GM21786 (cell line): ENCODE results near the gene EFNB1.

ENCODE experiments used
- ATAC-seq: cut with Tn5 transposase; IDR thresholded peaks from one replicate; pipeline ENCODE4 v1.9.1; 2021; ENCODE audit not compliant: unreplicated experiment

The EFNB1 gene

DNA sequence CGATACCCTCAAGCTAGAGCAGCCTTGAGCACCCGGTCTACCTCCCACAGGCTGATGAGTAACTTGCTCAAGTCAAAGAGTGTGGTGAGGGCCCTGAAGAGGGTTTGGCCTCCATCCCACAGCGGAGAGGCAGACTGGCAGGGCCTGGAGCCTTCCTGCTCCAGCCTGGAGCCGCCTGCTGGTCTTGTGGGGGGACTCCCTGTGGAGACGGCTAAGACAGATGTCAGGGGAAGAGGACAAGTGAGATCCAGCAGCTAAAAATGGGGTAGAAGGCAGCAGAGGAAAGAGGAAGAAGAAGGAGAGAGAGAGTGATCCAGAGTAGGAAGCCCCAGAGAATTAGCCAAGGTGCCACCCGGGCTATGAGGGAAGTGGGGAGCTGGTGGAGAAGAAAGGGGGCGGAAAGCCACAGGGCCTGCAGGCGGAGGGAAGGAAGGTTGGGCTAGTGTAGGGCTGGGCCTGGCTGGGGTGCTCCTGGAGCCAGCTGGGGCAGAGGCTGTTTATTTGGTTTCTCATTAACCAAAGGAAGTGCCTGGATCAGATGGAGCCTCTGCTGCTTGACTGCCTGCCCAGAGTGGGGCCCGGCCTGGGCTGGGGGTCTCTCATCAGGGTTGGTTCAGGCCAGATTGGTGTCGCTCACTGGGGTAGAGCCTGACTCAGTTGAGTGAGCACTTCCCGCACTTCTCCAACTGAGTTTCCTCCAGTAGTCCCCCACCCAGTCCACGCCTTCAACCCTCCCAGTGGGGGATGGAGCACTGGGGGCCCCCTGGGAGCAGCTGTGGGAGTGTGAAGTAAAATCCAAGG, 14.2 kb downstream of the EFNB1 start:
- no peak for ATAC-seq

DNA sequence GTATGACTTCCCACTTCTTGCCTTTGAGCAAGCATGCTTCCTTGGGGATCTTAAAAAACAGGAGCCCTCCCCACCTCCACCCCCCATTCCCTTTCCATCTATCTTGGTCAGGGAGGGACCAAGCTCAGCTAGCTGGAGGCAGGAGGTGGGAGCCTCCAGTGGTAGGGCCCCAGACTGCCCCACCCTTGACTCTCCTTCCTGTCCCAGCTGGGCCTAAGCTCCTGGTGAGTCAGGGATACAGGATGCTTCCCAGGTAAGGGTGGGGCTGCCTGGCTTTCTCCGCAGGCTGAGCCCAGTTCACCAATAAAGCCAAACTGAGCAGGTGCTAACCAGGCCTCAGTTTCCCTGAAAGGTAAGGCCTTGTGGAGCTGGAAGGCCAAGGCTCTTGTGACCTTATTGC, 15.2 kb downstream of the EFNB1 start:
- no peak for ATAC-seq

DNA sequence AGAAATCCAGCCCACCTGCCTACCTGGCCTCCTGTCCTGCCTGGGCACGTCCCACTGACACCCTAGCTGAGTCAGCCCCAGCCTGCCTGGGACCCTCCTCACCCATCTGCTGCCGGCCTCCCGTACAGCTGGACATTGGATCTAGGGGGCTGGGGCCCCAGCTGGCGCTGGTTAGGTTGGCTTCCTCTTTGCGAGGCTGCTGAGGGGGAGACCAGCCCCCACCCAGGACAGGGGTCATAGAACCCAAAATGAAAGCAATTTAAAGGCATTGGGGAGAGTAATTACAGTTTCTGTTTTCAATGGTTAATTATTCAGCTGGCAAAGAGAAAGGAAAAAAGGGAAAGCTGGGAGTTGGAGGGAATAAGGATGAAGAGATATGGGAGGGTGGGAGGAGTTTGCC, 15.8 kb downstream of the EFNB1 start:
- no peak for ATAC-seq

DNA sequence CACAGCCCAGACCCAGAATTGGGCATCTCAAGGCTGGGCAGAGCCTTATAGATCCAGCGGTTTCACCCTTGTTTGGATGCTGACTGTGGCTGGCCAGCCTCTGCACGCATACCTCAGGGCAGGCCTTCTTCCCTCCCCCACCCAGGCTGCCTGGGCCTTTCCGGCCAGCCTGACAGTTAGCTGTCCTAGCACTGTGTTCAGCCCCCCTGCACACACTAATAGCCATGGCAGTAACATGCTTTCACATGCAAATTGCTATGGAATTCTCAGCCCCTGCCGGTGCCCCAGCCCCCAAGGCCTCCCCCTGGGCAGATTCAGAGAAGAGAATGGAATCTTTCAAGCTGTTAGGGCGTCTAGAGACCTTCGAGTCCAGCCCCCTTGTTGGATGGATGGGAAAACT, 17.7 kb downstream of the EFNB1 start:
- ATAC-seq = no peak

DNA sequence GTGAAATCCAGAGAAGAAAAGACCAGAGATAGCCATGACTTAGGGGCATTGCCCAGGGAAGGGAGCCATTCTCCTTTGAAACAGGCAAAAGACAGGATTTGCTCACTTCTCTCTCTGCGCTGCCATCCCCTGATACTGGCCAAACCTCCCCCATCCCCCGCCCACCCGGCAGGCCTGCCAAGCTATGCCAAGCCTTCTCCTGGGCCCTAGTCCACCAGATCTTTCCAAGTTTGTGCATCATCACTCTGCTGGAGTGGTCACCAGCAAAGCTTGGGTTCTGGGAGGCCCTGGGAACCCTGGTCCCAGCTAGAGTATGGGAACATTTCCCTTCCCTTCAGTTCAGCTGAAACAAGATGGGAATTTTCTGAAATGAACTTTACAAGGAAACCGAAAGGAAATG, 18.4 kb downstream of the EFNB1 start:
- ATAC-seq = no peak

DNA sequence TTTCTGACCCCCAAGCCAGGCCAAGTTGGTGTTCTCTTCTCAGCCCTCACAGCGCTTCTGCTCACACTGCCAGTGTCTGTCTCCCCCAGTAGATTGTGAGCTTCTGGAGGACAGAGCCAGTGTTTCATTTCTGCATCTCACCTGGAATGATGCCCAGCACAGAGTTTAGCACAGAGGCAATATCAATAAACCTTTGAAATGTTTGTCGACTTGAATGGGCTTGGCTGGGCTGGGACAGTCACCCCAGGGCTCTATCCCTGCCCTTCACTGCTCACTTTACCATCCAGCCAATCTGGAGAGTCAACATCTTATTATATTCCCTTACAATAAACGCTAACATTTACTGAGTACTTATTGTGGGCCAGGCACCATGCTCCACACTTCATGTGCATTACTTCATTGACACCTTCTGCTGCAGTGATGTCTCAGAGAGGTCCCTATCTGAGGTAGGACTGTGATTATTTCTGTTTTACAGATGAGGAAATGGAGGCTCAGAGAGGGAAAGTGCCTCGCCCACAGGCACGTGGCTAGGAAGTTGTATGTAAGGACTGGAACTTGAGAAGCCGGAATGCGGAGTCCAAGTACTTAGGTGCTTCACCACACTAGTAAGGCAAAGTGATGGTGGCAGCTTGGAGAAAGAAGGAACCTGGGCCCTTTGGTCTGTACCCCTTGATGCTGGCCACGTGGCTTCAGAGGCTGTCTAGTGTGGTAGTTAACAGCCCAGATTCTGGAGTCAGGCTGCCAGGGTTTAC, 19.5 kb downstream of the EFNB1 start:
- no peak for ATAC-seq

DNA sequence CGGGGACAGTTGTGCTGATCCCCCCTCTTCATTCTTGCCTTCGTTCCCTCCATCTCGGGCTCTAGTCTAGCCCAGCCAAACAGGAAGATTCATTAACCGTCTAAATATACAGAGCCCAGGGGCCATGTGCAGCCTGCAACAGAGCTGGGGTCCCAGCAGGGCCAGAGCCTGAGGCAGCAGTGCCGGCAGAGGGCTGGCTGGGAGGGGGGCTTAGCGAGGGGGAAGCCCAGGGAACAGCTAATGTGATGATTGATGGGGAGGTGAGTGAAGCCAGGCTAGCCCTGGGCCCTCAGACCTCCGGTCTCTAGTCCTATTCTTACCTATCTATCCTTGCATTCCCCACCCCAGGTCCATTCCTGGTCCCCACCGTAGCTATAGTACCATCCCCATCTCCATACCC, 22.3 kb downstream of the EFNB1 start:
- no peak for ATAC-seq

DNA sequence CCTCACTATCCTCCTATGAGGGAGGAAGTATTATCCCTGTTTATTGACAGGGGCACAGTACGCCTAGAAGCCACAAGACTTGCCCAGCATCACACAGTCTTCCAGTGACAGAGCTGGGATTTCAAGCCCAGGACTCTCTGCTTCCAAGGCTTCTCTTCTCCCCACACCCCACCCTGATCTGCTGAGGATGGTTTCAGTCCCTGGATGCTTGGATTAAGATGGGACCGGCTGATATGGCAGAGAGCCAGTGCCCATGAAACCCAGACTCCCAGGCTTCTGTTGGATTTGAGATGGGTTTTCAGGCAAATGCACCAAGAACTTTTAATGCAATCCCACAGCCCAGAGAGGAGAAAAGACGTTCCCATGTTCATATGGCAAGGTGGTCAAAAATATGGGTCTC, 23.2 kb downstream of the EFNB1 start:
- no peak for ATAC-seq

DNA sequence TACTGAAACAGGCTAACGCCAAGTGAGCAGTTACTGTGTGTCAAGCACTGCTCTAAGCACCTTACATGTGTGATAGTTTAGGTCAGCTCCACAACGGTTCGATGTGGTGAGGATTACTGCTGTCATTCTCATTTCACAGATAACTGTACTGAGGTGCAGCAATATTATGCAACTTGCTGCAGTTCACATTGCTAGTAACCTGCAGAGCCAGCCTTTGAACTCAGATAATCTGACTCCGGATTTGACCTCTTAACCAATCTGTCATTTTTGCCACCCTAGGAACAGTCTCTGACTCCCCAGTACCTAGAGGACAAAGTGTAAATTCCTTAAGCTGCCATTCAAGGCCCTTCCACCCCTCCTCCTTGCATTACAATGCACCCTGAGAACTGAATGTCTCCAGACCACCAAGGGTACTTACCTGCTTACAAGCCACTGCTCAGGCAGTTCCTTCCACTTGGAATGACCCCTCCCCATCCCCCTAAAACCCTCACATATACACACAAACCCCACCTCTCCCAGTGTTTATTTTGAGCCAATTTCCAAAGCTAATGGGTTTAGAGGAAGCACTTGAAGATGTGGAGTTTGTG, 24.9 kb downstream of the EFNB1 start:
- no peak for ATAC-seq

DNA sequence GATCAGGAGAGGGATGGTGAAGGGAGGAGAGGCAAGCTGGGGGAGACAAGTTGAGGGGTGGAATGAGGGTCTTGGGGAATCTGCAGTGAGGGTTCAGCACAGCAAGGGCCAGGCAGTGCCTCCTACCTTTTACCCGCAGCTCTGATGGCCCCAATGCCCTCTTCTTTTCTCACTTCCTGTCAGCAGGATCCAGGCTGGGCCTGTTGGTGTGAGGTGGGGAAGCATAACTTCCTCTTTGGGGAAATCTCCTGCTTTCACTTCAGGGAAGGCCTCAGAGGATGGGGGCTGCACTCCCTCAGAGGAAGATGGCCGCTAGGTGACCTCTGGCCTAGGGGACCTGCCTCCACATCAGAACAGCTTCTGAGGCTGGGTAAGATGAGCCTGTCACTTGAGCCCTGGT, 36.5 kb downstream of the EFNB1 start:
- ATAC-seq = no peak

DNA sequence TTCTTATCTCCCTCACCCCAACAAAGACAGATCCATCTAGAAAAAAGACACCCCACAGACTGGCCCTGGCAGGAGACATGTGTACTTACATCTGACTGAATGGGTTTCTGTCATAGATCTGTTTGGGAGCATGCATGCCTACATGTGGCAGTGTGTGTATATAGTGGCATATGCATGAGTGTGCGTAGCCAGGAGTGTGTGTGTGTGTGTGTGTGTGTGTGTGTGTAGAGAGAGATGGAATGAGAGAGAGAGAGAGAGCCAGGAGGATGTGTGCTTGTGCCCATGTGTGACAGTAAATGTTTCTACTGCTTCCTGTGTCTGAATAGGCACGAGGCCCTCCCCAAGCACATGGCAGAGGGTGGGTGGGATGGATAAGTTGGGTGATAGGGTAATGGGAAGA, 37.1 kb downstream of the EFNB1 start:
- ATAC-seq = no peak

DNA sequence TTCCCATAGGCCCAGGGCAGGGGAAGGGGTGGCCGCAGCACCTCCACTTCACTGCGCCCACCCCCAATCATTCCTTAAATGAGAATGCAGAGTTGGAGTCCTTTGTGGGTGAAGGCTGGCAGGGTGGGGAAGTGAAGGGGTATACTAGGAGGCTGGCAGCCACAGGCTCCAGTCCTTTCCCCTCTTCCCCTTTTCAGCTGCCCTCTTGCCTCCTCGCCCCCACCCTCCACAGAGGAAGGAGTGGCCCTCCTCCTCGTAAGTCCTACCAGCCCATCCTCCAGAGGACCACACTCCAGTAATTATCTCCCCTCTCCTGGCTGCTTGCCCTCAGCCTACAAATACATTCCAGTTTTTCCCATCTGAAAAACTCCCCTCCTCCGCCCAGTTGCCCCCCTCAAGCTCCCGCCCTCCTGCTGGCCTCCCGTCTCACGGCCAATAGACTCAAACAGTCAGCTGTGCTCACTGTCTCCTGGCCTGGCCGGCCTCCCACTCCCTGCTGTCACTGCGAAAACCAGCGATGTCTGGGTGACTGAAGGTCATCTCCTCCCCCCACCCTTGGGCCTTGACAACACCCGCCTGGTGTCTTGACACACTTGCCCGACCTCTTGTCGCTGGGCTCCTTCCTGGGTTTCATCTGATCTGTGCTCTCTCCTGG, 38.8 kb downstream of the EFNB1 start:
- ATAC-seq = no peak

DNA sequence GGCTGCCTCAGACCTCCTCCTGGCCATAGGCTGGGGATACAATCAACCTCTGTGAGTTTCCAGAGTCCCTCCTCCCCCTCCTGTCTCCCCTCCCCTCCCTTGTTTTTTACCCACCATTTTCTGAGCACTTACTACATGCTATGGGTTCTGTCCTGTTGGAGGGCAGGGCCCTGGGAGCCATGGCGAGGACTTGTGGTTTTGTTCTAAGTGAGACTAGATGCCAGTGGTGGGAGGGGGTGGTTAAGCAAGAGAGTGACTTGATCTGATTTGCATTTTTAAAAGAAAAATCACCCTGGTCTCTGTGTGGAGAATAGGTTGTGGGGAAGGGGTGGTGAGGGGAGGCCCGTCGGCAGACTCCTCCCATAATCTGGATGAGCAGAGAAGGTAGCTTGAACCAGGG, 39.5 kb downstream of the EFNB1 start:
- ATAC-seq = no peak

DNA sequence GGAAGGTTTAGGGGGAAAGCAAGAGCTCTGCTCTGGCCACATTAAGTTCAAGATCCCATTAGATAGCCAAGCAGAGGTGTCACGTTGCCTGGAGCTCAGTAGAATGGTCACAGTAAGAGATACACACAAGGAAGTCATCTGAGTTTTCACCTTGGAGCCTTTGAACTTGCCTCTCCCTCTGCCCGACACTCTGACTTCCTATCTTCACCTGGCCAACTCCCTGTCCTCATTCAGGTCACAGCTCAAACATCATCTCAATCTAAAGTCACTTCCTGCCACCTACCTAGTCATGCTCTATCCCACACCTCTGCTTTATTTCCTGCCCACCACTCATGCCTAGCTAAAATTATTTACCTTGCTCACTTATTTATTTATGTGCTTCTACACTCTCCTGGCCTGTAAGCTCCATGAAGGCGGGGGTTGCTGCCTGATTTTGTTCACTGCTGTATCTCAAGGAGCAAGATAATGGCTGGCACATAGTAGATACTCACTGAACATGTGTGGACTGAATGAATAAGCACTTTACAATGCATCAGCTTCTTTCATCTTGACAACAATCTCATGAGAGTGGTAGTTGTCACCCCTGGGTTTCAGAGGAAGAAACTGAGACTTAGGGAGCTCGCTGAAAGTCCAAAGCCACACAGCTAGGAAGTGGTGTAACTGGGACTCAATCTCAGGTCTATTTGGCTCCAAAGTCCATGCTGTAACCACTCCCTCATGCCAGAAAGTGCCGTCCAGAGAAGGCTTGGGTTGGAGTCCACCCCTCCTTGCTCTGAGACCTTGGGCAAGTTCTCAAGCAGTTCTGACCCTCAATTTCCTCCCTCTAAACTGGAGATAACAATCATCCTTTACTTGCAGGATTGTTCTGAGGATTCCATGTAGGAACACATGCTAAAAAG, 40.3 kb downstream of the EFNB1 start:
- no peak for ATAC-seq

DNA sequence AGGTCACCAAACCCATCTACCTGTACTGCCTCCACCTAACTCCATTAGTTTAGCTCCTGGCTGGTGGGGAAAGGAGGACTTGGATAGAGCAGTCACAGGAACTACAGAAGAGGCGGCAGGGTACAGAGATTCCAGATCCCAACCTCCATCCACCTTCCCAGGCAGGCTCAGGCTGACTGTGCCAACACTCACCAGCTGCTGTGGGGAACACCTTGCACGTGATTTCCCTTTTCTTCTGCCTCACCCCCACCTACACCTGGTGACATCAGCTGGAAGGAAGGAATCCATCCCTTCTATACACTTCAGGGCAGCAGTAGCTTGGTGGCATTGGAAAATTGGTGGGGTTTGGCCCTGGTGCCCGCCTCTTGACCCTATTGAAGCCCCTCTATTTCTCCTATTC, 41.5 kb downstream of the EFNB1 start:
- ATAC-seq = no peak

DNA sequence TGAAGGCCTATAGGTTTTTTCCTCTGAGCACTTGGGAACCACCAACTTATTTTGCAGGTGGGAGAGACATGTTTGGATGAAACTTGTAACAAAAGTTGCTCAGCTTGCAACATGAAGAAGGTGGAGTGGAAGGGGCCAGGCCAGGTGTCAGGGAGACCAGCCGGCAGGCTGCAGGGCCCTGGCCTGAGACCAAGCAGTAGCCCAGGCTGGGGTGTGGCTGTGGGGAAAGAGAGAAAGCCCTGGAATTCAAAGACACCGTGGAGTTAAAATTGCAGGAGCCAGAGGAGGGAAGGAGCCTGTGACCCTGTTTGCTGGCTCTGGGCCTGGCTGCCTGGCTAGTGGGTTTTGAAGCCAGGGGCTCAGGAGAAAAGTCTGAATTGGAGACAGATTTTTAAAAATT, 43.4 kb downstream of the EFNB1 start:
- ATAC-seq = no peak

DNA sequence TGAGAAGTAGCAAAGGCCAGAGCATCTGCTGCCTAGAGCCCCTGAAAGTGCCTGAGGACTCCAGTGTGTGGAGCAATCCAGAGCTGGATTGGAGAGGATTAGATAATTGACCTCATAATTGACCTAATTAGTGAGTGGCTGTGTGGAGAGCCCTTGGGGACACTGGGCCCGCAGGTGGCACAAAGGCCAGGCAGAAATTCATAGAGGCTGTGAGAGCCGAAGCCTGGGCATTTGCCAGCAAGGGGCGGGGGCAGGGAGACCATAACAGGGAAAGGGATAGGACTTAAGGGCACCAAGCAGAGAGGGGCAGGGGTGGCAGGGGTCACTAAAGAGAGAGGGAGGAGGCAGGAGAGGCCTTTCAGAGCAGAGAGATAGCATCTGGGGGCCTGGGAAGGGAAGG, 45.3 kb downstream of the EFNB1 start:
- ATAC-seq = no peak

DNA sequence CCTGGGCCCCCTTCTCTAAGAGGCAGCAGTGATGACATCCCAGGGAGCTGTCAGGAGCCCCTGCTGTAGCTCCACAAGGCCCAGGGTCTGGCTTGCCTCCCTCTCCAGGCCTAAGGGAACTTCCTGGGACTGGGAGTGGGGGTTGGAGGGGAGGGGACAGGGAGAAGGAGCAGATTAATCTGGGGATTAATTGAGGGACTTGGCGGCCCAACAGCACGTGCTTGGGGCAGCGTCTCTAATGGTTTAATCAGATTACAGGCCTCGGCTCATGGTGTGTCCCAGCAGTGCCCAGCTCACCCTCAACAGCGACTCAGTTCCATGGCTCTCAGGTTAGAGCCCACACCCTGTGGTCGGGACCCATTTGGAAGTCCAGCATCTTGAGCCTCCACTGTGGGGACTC, 47.9 kb downstream of the EFNB1 start:
- no peak for ATAC-seq

DNA sequence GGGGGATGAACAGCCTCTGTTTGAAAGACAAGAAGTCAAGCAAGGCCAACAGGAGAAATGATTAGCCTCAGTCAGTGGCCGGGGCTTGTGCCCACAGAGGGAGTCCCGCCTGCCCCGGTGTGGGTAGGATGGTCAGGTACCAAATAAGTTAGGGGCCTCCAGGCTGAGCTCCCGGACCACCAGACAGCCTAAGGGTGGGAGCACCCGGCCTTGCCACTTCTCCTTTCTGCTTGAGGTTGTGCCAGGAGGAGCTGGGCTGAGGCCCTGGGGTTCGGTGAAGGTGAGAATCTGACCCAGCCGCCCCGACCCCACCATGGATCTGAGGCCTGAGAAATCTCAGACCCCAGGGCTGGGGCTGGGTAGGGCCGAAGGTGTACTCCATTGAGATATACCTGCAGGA, 48.8 kb downstream of the EFNB1 start:
- ATAC-seq = no peak

DNA sequence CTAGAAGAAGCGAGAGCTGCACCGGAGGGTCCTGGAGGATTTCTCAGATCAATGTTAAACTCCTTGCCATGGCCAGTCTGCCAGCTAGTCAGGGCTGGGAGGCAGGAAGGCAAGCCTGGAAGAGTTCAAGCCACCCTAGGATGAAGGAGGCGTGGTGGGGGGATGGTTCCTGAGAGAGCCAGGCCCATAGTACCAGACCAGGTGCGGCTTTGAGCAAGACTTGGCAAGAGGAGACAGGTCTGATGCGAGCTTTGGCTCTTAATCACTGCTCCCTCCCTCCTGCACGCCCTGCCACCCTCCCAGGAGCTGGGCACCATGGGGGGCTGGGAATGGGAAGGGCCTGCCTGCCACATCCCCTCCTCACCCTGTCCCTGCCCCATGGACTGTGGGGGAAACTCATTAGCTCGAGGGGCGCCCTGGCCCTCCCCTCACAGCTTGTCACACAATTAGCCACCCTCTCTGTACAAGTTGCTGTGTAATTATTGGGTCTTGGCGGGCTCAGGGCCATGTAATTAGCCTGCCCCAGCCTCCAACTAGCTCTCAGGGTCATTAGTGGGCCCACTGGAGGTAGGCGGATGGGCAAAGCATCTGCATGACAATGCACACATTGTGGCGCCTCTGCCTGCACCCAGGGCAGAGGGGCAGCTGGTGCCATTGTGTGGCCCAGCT, 50.3 kb downstream of the EFNB1 start:
- no peak for ATAC-seq
